H4 (cell line): ENCODE measurements around the gene PDE11A. TPM values are rescaled to one million over a fixed set of nuclear protein-coding genes. Genes with fewer than 3 reads are reported as not detected.

Experiments
- DNase-seq: peaks from one replicate; pipeline ENCODE4 v3.0.0-alpha.2; 2015; ENCODE audit warnings: low spot score
- total RNA-seq: library from RNA; depleted of rRNA; stranded (reverse); fragments of >200 nt; shearing (Covaris generic); gene quantifications from 2 replicates; pipeline ENCODE4 v1.2.3, GENCODE V29; 2014

Gene PDE11A
- total RNA-seq, 1 experiment from 2014 or later: 0.60 TPM

- DNase-seq: peak; percentile 63
Measured at GRCh38 chr2:177763531-177764265, 308.9 kb downstream of the PDE11A start.

DNA sequence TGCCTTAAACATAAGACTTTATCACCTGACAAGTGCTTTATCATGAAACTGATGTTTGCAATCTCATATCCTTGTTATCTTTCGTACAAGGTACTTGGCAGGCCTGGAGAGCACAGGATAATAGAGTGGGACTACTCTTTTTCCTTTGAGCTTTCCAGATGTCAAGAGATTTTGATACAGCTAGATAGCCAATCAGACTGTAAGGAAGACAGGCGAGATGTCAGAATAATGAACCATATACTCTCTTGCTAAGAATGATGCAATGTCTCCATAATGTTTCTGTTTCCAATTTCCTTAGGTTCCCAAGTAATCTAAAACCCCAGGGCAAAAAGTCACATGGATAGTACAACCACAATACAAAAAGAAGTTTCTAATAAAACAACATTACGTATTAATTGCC lies 313.1 kb downstream of the PDE11A start:
- no peak for DNase-seq

GRCh38 chr2:177758591-177759371 lies 313.8 kb downstream of the PDE11A start:
- DNase-seq: peak; percentile 31

- no peak for DNase-seq
Measured at GRCh38 chr2:177756336-177756735, 316.2 kb downstream of the PDE11A start.

GRCh38 chr2:177754492-177754873 lies 318.1 kb downstream of the PDE11A start:
- no peak for DNase-seq

GRCh38 chr2:177753682-177754491 lies 318.7 kb downstream of the PDE11A start:
- DNase-seq: no peak

DNA sequence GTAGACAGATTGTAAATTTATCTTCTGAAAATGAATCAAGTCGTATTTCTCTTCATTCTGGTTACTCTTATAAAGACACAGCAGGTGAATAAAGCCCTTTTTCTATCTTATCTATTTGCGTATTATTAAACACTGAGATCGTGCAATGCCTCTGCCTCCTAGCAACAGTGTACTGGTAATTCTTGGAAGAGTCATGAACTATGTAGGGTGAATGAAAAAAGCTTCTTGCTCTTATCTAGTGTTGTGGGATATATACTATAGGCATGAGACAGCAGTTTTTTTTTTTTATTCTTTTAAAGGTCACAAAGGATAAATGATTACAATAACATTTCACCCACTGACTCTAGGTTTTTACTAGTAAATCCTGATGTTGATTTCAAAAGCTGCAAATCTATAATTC lies 324.2 kb downstream of the PDE11A start:
- no peak for DNase-seq

DNA sequence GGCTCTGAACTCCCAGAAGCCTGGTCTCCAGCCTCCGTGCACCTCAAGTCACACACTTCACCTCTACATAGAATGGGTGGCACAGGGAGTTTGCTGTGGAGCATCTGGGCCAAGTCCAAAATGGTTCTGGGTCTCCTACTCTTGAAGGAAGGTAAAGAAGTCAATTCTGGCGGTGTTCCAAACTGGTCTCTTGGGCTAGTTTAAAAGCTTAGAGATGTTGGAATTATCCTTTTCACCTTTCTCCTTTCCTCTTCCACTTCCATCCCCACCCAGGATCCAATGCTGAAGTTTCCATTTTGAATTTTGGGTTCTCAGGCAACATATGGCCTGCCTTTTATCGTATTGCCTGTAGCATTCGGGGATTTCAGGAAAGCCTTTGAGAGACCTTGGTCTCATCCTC lies 325.2 kb downstream of the PDE11A start:
- DNase-seq: no peak

- DNase-seq: no peak
Measured at GRCh38 chr2:177746358-177746757, 326.2 kb downstream of the PDE11A start.

DNA sequence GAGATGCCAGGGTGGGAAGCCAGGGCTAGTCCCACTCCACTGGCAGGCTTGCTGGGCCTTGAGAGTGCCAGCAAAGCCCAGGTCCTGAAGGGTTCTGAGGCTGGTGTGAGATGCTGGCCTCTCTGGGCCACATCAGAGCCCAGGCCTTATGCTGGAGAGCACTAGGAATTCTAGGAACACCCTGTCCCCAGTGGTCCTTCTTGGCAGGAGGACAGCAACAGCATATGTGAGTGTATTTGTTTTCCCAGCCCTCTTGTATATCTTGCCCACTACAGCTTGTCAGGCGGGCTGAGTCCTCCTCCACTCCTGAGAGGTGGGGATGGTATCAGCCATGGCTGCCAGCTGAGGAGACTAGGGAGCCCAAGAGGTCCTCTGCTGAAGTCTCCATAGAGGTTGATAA lies 327.0 kb downstream of the PDE11A start:
- DNase-seq: no peak

GRCh38 chr2:177742851-177743250 lies 329.7 kb downstream of the PDE11A start:
- no peak for DNase-seq

DNA sequence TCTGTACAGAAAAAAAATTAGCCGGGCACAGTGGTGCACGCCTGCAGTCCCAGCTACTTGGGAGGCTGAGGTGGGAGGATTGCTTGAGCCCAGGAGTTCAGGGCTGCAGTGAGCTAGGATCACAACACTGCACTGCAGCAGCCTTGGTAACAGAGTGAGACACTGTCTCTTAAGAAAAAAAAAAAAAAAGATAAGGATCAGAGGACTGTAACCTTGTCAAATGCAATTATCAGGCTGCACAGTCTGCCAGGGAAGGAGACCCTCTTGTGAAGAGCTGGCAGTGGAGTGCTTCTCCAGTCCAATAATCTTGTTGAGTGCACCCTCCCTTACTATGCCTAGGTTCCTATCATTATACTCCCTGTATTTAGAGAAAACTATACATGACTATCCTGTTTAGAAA lies 330.7 kb downstream of the PDE11A start:
- DNase-seq: no peak

- DNase-seq: no peak
Measured at GRCh38 chr2:177740700-177741099, 331.9 kb downstream of the PDE11A start.

- DNase-seq: no peak
Measured at GRCh38 chr2:177738461-177739235, 333.9 kb downstream of the PDE11A start.

DNA sequence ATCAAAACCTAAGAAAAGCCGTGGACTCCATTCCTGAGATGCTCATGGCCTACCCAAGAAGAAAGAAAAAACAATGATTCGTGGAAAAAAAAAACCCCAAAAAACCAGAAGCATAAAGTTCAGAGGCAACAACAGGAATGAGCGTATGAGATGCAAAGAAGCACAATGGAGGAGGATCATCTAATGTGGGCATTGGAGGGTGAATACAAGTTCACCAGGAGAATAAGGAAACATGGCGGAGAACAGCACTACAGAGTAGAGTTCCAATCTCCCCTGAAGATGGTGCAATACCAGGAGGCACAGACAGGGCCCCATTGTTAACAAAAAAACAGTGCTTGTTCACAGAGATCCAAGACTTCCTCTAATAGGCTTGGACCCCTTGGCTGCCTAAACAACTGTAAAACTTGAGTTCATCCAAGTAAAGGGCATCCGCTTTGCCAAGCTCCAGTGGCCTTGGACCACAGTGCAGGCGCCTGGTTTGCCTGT lies 337.2 kb downstream of the PDE11A start:
- no peak for DNase-seq

- DNase-seq: no peak
Measured at GRCh38 chr2:177733322-177733855, 339.2 kb downstream of the PDE11A start.

DNA sequence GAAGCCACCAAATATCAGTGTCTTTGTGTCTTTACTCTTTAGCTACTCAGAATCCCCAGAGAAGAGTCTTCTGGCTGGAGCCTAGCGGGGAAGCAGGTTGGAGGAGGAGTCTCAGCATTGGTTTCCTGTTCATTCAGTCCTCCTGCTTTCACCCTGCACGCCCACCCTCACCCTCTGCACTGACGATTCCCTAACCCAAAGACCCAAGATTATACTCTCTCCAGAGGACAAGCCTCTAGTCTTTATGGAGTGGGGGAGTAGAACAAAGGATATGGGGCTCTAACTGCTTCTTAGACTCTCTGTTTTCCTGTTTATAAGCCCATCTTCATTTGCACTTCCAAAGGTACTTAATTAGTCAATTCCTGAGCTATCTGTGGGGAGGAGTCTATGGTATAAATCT lies 341.2 kb downstream of the PDE11A start:
- no peak for DNase-seq

- DNase-seq: no peak
Measured at GRCh38 chr2:177730792-177731191, 341.8 kb downstream of the PDE11A start.

DNA sequence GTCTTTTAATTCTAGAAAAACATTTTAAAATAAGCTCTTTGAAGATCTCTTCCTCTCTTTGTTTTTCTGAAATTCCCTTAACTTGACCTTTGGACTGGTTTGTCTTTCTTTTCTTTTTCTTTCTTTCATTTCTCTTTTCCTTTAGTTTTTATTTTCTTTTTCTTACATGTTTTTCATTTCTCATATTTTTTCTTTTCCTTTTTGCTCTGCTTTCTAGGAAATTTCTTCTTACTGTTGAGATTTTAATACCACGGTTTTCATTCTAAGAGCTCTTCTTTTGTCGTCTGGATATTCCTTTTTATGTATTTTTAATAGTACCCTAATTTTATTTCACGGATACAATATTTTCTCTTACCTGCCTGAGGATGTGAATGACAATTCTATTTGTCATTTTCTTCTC lies 342.2 kb downstream of the PDE11A start:
- DNase-seq: no peak

DNA sequence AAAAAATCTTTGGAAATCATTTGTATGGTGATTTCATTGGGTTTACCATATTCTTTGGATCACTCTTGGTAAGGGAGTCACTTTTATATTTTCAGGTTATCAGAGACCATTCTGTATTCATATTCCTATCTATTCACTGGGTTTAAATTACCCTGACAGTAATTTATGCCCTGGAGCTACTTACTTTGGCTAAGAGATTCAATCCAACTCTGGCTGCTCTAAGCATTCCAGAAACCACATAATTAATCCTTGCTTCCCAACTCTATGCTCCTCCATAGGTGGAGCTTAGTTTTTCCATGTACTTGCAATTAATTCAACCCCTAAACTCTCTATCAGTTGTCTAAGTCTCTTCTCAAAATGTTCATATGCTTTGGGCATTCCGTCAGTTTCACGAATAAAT lies 343.7 kb downstream of the PDE11A start:
- DNase-seq: no peak

DNA sequence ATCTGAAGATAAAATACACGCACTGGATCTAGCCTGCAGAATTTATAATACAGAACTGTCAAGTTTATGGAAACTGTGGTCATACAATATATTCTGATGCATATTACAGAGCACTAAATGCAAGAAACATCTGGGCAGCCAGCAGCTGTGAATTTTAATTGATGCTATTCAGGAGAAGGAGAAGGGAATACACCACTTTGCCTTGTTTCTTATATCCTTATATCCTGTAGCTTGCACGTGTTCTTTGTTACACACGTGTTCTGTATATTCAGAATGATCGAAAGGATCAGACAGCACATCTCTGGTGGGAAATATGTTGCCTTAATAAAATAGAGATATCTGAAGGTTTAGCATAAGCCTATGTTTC lies 344.2 kb downstream of the PDE11A start:
- no peak for DNase-seq
